HEK293 (cell line): ENCODE results near the gene SKAP1.
A peak's percentile ranks its signal among the peaks of the same experiment; 100 is the strongest.

Experiments
- CTCF ChIA-PET: fragments of 350-600 bp; formaldehyde crosslinking; extraction: SDS; loops from one replicate; lab custom pipeline; 2021; ENCODE audit warnings: antibody characterized with exemption; lab: Yijun Ruan, JAX
- POLR2A ChIA-PET: fragments of 300-600 bp; formaldehyde crosslinking; extraction: SDS; loops from one replicate; lab custom pipeline; 2020; ENCODE audit warnings: antibody characterized with exemption, inconsistent platforms; lab: Yijun Ruan, JAX
- H3K27ac ChIP-seq: fragments of 200-500 bp; sonication (Bioruptor generic); 2 replicates; pipeline ENCODE4 v1.5.1; 2014; ENCODE audit warnings: low read depth, low read length, control low read depth, inconsistent platforms; ENCODE audit errors: extremely low read depth
- H3K36me3 ChIP-seq, 2 experiments: fragments of 200-500 bp in 1 of 2; sonication (Bioruptor generic) in 1 of 2; 1 replicate in 1 of 2; 2 replicates in 1 of 2; pipeline ENCODE4 v1.5.1; 2014 to 2017; ENCODE audit warnings: inconsistent platforms in 2 of 2, low read length in 2 of 2; ENCODE audit not compliant: control insufficient read depth in 2 of 2, insufficient read depth in 1 of 2
- H3K4me1 ChIP-seq: fragments of 200-500 bp; sonication (Bioruptor generic); 2 replicates; pipeline ENCODE4 v1.5.1; 2014; ENCODE audit warnings: mild to moderate bottlenecking, low read length, inconsistent platforms; ENCODE audit not compliant: control insufficient read depth, insufficient read depth
- H3K4me3 ChIP-seq: 2 replicates; pipeline ENCODE4 v1.5.1; 2011; ENCODE audit warnings: low read depth, mild to moderate bottlenecking, control low read depth, low read length, moderate library complexity
- H3K9me3 ChIP-seq: fragments of 200-500 bp; sonication (Bioruptor generic); 2 replicates; pipeline ENCODE4 v1.5.1; 2014; ENCODE audit warnings: low read depth, low read length, inconsistent platforms; ENCODE audit not compliant: control insufficient read depth, insufficient read depth
- EGR2 ChIP-seq: fragments of 450-650 bp; formaldehyde crosslinking; IDR thresholded peaks from 2 replicates; pipeline ENCODE4 v1.5.1; 2016; ENCODE audit warnings: low read depth, missing biosample characterization, missing genetic modification characterization
- KLF16 ChIP-seq: fragments of 450-650 bp; formaldehyde crosslinking; IDR thresholded peaks from 2 replicates; pipeline ENCODE4 v1.5.1; 2017; ENCODE audit warnings: missing biosample characterization, missing genetic modification characterization
- OVOL3 ChIP-seq: fragments of 450-650 bp; formaldehyde crosslinking; IDR thresholded peaks from 2 replicates; pipeline ENCODE4 v1.5.1; 2016; ENCODE audit warnings: missing biosample characterization, missing genetic modification characterization
- PRDM1 ChIP-seq: fragments of 450-650 bp; formaldehyde crosslinking; IDR thresholded peaks from 2 replicates; pipeline ENCODE4; 2016; ENCODE audit warnings: missing biosample characterization, missing genetic modification characterization
- SCRT2 ChIP-seq: fragments of 450-650 bp; formaldehyde crosslinking; IDR thresholded peaks from 2 replicates; pipeline ENCODE4 v1.5.1; 2016; ENCODE audit warnings: missing biosample characterization, missing genetic modification characterization
- TRIM28 ChIP-seq: IDR thresholded peaks from 2 replicates; pipeline ENCODE4 v1.6.1; 2011; ENCODE audit warnings: low read length, control low read depth, borderline replicate concordance
- ZBTB8A ChIP-seq: fragments of 450-650 bp; formaldehyde crosslinking; IDR thresholded peaks from 2 replicates; pipeline ENCODE4 v1.5.1; 2016; ENCODE audit warnings: missing biosample characterization, missing genetic modification characterization
- ZFHX2 ChIP-seq: fragments of 450-650 bp; formaldehyde crosslinking; conservative IDR thresholded peaks from 2 replicates; pipeline ENCODE4 v1.5.1; 2016; ENCODE audit warnings: missing biosample characterization, missing genetic modification characterization
- ZNF114 ChIP-seq: fragments of 450-650 bp; formaldehyde crosslinking; IDR thresholded peaks from 2 replicates; pipeline ENCODE4 v1.5.0; 2017; ENCODE audit warnings: missing biosample characterization, missing genetic modification characterization
- ZNF121 ChIP-seq: fragments of 450-650 bp; formaldehyde crosslinking; IDR thresholded peaks from 2 replicates; pipeline ENCODE4 v1.5.1; 2016; ENCODE audit warnings: missing biosample characterization, missing genetic modification characterization
- ZNF292 ChIP-seq: fragments of 450-650 bp; formaldehyde crosslinking; IDR thresholded peaks from 2 replicates; pipeline ENCODE4 v1.5.1; 2016; ENCODE audit warnings: low read depth, missing biosample characterization, missing genetic modification characterization, borderline replicate concordance
- ZNF335 ChIP-seq: fragments of 450-650 bp; formaldehyde crosslinking; conservative IDR thresholded peaks from 2 replicates; pipeline ENCODE4 v1.5.1; 2016; ENCODE audit warnings: missing biosample characterization, missing genetic modification characterization
- ZSCAN23 ChIP-seq: fragments of 450-650 bp; formaldehyde crosslinking; IDR thresholded peaks from 2 replicates; pipeline ENCODE4 v1.5.1; 2016; ENCODE audit warnings: missing biosample characterization, missing genetic modification characterization
- TF ChIP-seq, protein P1 (sequence below): fragments of 450-650 bp; formaldehyde crosslinking; IDR thresholded peaks from 2 replicates; pipeline ENCODE4 v1.5.1; 2017; ENCODE audit warnings: missing biosample characterization, missing genetic modification characterization
- TF ChIP-seq, protein P2 (sequence below): fragments of 450-650 bp; formaldehyde crosslinking; IDR thresholded peaks from 2 replicates; pipeline ENCODE4 v1.5.1; 2016; ENCODE audit warnings: missing biosample characterization, missing genetic modification characterization
- TF ChIP-seq, protein P3 (sequence below): fragments of 450-650 bp; formaldehyde crosslinking; IDR thresholded peaks from 2 replicates; pipeline ENCODE4 v1.5.1; 2017; ENCODE audit warnings: missing biosample characterization, missing genetic modification characterization
- TF ChIP-seq, protein P4 (sequence below): fragments of 450-650 bp; formaldehyde crosslinking; IDR thresholded peaks from 2 replicates; pipeline ENCODE4 v1.5.1; 2016; ENCODE audit warnings: missing biosample characterization, missing genetic modification characterization

Gene SKAP1

DNA sequence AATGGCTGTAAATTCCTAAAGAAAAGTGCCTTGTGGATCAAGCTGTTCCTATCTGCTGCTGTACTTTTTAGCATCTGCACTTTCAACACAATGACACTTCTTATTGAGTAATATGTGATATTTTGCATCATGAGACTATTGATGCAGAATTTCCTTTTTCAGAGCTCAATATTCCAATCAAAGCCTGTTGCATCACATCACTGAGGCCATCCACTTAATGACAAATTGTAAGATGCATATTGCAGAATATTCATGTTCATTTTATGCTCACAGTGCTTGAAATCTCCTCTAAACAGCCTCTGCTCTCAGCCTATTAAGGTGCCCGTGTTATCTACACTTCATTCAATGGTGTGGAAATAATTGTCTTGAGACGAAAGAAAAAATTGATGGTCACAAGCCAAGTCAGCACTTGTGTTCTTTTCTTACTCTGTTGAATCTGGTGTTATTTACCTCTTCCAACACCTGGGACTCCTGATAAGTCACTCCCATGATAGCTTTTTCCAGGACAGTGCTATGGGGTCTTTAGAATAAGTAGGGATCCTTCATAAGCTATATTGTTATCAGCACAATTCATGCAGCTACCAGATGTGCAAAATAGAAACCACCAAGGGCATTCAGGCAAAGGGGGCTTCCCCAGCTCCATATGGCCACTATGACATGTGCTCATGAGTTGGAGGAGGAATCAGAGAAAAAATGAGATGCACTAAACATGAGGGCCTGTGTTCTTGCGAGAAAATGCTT is 9.3 kb upstream of the SKAP1 start:
- TF ChIP-seq, protein P1, sequence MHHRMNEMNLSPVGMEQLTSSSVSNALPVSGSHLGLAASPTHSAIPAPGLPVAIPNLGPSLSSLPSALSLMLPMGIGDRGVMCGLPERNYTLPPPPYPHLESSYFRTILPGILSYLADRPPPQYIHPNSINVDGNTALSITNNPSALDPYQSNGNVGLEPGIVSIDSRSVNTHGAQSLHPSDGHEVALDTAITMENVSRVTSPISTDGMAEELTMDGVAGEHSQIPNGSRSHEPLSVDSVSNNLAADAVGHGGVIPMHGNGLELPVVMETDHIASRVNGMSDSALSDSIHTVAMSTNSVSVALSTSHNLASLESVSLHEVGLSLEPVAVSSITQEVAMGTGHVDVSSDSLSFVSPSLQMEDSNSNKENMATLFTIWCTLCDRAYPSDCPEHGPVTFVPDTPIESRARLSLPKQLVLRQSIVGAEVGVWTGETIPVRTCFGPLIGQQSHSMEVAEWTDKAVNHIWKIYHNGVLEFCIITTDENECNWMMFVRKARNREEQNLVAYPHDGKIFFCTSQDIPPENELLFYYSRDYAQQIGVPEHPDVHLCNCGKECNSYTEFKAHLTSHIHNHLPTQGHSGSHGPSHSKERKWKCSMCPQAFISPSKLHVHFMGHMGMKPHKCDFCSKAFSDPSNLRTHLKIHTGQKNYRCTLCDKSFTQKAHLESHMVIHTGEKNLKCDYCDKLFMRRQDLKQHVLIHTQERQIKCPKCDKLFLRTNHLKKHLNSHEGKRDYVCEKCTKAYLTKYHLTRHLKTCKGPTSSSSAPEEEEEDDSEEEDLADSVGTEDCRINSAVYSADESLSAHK (tag by site-specific recombination): peak; percentile 17; the same call in 1 of the 2 replicates
- TF ChIP-seq OVOL3 (tag by site-specific recombination) (no peak), KLF16 (0 out of 2 replicates have a peak, but pooled peaks have one; percentile 18), ZNF335 (tag by site-specific recombination) (0 out of 2 replicates have a peak, but pooled peaks have one; percentile 17), TRIM28 (peak; percentile 30; the same call in 1 of the 2 replicates), ZNF292 (tag by site-specific recombination) (no peak), SCRT2 (tag by site-specific recombination) (peak; percentile 61)
- TF ChIP-seq, protein P2, sequence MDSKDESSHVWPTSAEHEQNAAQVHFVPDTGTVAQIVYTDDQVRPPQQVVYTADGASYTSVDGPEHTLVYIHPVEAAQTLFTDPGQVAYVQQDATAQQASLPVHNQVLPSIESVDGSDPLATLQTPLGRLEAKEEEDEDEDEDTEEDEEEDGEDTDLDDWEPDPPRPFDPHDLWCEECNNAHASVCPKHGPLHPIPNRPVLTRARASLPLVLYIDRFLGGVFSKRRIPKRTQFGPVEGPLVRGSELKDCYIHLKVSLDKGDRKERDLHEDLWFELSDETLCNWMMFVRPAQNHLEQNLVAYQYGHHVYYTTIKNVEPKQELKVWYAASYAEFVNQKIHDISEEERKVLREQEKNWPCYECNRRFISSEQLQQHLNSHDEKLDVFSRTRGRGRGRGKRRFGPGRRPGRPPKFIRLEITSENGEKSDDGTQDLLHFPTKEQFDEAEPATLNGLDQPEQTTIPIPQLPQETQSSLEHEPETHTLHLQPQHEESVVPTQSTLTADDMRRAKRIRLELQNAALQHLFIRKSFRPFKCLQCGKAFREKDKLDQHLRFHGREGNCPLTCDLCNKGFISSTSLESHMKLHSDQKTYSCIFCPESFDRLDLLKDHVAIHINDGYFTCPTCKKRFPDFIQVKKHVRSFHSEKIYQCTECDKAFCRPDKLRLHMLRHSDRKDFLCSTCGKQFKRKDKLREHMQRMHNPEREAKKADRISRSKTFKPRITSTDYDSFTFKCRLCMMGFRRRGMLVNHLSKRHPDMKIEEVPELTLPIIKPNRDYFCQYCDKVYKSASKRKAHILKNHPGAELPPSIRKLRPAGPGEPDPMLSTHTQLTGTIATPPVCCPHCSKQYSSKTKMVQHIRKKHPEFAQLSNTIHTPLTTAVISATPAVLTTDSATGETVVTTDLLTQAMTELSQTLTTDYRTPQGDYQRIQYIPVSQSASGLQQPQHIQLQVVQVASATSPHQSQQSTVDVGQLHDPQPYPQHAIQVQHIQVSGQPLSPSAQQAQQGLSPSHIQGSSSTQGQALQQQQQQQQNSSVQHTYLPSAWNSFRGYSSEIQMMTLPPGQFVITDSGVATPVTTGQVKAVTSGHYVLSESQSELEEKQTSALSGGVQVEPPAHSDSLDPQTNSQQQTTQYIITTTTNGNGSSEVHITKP (tag by site-specific recombination): 0 out of 2 replicates have a peak, but pooled peaks have one; percentile 9
- Histone ChIP-seq H3K27ac (peak overlapping the region; percentile 29; the same call in 1 of the 2 replicates), H3K36me3 (no peaks in the 10 kb centered on the region), H3K4me3 (no peak overlapping the region), H3K4me1 (peaks cover 25% of the 10 kb centered on the region), H3K9me3 (no peaks in the 10 kb centered on the region)
- ChIA-PET CTCF (interaction anchor here (0.6 to 1.2 kb wide), 6 partner anchors 8 to 179 kb away, joined by 3 to 4 read pairs (median 3); no protein-coding TSS in a partner anchor), POLR2A (interaction anchor here (0.6 kb wide), 1 partner anchor 108 kb away, joined by 3 read pairs; no protein-coding TSS in a partner anchor)

DNA sequence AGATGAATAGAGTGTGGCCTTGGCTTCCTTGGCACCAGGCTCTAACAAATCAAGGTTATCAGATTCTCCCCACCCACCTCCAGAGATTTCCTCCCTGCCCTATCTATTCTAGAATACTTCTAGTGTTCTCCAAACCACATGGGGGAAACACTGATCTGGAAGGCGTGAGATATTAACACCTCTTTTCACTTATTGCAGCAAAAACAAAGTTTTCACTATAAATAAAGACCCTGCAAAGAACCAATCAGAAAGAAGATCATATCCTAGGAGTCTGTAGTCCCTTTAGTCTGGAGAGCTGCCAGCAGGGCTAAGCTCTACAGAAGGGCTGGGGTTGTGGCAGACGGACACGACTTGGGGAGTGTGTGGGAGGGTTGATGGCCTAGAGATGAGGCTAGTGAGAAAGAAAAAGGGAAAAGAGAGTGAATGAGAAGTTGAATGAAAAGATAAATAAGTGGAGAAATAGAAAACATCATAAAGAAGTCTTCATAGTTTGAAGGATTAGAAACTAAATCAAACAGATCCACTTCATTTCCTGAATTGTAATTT is 8.6 kb upstream of the SKAP1 start:
- Histone ChIP-seq H3K9me3 (no peaks in the 10 kb centered on the region), H3K27ac (no peak overlapping the region), H3K36me3 (no peaks in the 10 kb centered on the region), H3K4me1 (peaks cover 25% of the 10 kb centered on the region), H3K4me3 (no peak overlapping the region)
- CTCF ChIA-PET: interaction anchor here (0.6 to 1.5 kb wide), 8 partner anchors 9 to 180 kb away, joined by 3 to 7 read pairs (median 4); no protein-coding TSS in a partner anchor
- POLR2A ChIA-PET: interaction anchor here (0.6 kb wide), 1 partner anchor 109 kb away, joined by 3 read pairs; no protein-coding TSS in a partner anchor
- TF ChIP-seq, protein P2 (tag by site-specific recombination): peak; percentile 81; the same call in 1 of the 2 replicates
- TF ChIP-seq ZFHX2 (peak; percentile 67), ZNF114 (no peak), ZNF121 (tag by site-specific recombination) (no peak), PRDM1 (tag by site-specific recombination) (peak; percentile 57; the same call in 1 of the 2 replicates), ZSCAN23 (tag by site-specific recombination) (no peak), ZBTB8A (tag by site-specific recombination) (0 out of 2 replicates have a peak, but pooled peaks have one; percentile 20), EGR2 (peak; percentile 47; the same call in 1 of the 2 replicates)
- TF ChIP-seq, protein P3, sequence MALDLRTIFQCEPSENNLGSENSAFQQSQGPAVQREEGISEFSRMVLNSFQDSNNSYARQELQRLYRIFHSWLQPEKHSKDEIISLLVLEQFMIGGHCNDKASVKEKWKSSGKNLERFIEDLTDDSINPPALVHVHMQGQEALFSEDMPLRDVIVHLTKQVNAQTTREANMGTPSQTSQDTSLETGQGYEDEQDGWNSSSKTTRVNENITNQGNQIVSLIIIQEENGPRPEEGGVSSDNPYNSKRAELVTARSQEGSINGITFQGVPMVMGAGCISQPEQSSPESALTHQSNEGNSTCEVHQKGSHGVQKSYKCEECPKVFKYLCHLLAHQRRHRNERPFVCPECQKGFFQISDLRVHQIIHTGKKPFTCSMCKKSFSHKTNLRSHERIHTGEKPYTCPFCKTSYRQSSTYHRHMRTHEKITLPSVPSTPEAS (tag by site-specific recombination): no peak
- TF ChIP-seq, protein P4, sequence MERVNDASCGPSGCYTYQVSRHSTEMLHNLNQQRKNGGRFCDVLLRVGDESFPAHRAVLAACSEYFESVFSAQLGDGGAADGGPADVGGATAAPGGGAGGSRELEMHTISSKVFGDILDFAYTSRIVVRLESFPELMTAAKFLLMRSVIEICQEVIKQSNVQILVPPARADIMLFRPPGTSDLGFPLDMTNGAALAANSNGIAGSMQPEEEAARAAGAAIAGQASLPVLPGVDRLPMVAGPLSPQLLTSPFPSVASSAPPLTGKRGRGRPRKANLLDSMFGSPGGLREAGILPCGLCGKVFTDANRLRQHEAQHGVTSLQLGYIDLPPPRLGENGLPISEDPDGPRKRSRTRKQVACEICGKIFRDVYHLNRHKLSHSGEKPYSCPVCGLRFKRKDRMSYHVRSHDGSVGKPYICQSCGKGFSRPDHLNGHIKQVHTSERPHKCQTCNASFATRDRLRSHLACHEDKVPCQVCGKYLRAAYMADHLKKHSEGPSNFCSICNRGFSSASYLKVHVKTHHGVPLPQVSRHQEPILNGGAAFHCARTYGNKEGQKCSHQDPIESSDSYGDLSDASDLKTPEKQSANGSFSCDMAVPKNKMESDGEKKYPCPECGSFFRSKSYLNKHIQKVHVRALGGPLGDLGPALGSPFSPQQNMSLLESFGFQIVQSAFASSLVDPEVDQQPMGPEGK (tag by site-specific recombination): no peak
